Lower lobe of right lung (tissue), 2 donors: ENCODE results near the gene CCDC8. TPM values are rescaled to one million over a fixed set of nuclear protein-coding genes. Genes with fewer than 3 reads are reported as not detected.

Source experiments
- ATAC-seq, 2 donors: fragments of 200-7000 bp; cut with Tn5 transposase; one replicate each; pipeline ENCODE4 v1.9.1; 2020 to 2022; ENCODE audit warnings: mild to moderate bottlenecking in 2 of 2, moderate library complexity in 2 of 2
- DNase-seq: peaks from one replicate; pipeline ENCODE4 v3.0.0-alpha.2; 2020
- H3K27ac ChIP-seq: fragments of 200-600 bp; one replicate; pipeline ENCODE4 v1.8.0; 2022
- H3K27me3 ChIP-seq: fragments of 200-600 bp; one replicate; pipeline ENCODE4 v1.8.0; 2022; ENCODE audit warnings: low read depth
- H3K36me3 ChIP-seq: fragments of 200-600 bp; one replicate; pipeline ENCODE4 v1.8.0; 2022; ENCODE audit warnings: mild to moderate bottlenecking
- H3K4me1 ChIP-seq: fragments of 200-600 bp; one replicate; pipeline ENCODE4 v1.8.0; 2022
- H3K4me3 ChIP-seq: fragments of 200-600 bp; one replicate; pipeline ENCODE4 v1.8.0; 2022; ENCODE audit warnings: mild to moderate bottlenecking
- H3K9me3 ChIP-seq: fragments of 200-600 bp; one replicate; pipeline ENCODE4 v1.8.0; 2022
- CTCF ChIP-seq: fragments of 200-600 bp; IDR thresholded peaks from one replicate; pipeline ENCODE4 v1.8.0; 2022; ENCODE audit warnings: antibody characterized with exemption, mild to moderate bottlenecking
- intact Hi-C: fragments of 100-400 bp; cut with DNase I; formaldehyde crosslinking; loops from one replicate; pipeline ENCODE4 v1.11.0; 2022
- total RNA-seq: library from RNA; stranded (reverse); fragmentation: NEBNext Ultra II Directional; extraction: Animal tissue kit (Norgen Biotek cat#: 25700); gene quantifications from one replicate; pipeline ENCODE4 v1.2.1, GENCODE V29; 2021
- donor health status: DM: no; HTN: yes; CAD: no; lungs with severe emphysema.

The CCDC8 gene
- total RNA-seq, 1 donor from 2014 or later: 9.1 TPM

- ATAC-seq: peak; percentile 54 to 61
- no peak for TF ChIP-seq CTCF
- peaks cover 54% of the 10 kb centered on the region for H3K27me3 ChIP-seq
- H3K4me3 ChIP-seq: peak within 1 kb of the TSS; percentile 19
- peak; percentile 71 for DNase-seq
- intact Hi-C loops: no loop called here
- peaks cover 9% of the 10 kb centered on the region for H3K4me1 ChIP-seq
- no peaks in the 10 kb centered on the region for H3K36me3 ChIP-seq
- no peaks in the 10 kb centered on the region for H3K9me3 ChIP-seq
- no peak within 1 kb of the TSS for H3K27ac ChIP-seq
These were observed 15.1 kb upstream of the CCDC8 start, which contains the start of gene PNMA8C for GRCh38 chr19:46428239-46429135. TSS of gene PNMA8C (minus strand) at chr19:46428936. CDS start at chr19:46428359, 577 bp downstream.

GRCh38 chr19:46427518-46428045 is 14.2 kb upstream of the CCDC8 start:
- ATAC-seq: no peak
- H3K27ac ChIP-seq: no peak overlapping the region
- intact Hi-C loops: no loop called here
- no peak overlapping the region for H3K4me3 ChIP-seq
- peaks cover 9% of the 10 kb centered on the region for H3K4me1 ChIP-seq
- H3K9me3 ChIP-seq: no peaks in the 10 kb centered on the region
- DNase-seq: peak; percentile 27
- peaks cover 47% of the 10 kb centered on the region for H3K27me3 ChIP-seq
- no peaks in the 10 kb centered on the region for H3K36me3 ChIP-seq
- TF ChIP-seq CTCF: no peak

- Histone ChIP-seq H3K4me1 (peaks cover 9% of the 10 kb centered on the region), H3K9me3 (no peaks in the 10 kb centered on the region), H3K36me3 (no peaks in the 10 kb centered on the region), H3K27me3 (peaks cover 43% of the 10 kb centered on the region), H3K4me3 (peak overlapping the region; percentile 60), H3K27ac (no peak overlapping the region)
- DNase-seq: peak; percentile 76
- peak; percentile 69 to 85 for ATAC-seq
- intact Hi-C loops: no loop called here
- TF ChIP-seq CTCF: no peak
These were observed 13.3 kb upstream of the CCDC8 start for GRCh38 chr19:46426506-46427162.

GRCh38 chr19:46426035-46426505 is 12.7 kb upstream of the CCDC8 start:
- intact Hi-C loops: no loop called here
- peak; percentile 51 to 73 for ATAC-seq
- DNase-seq: no peak
- no peak overlapping the region for H3K27ac ChIP-seq
- peaks cover 9% of the 10 kb centered on the region for H3K4me1 ChIP-seq
- peak overlapping the region; percentile 60 for H3K4me3 ChIP-seq
- H3K9me3 ChIP-seq: no peaks in the 10 kb centered on the region
- peaks cover 41% of the 10 kb centered on the region for H3K27me3 ChIP-seq
- H3K36me3 ChIP-seq: no peaks in the 10 kb centered on the region
- TF ChIP-seq CTCF: no peak

GRCh38 chr19:46423188-46423587 is 9.8 kb upstream of the CCDC8 start:
- intact Hi-C loops: no loop called here
- TF ChIP-seq CTCF: no peak
- peaks cover 9% of the 10 kb centered on the region for H3K4me1 ChIP-seq
- no peak overlapping the region for H3K4me3 ChIP-seq
- H3K27ac ChIP-seq: no peak overlapping the region
- no peaks in the 10 kb centered on the region for H3K36me3 ChIP-seq
- H3K27me3 ChIP-seq: peaks cover 27% of the 10 kb centered on the region
- H3K9me3 ChIP-seq: no peaks in the 10 kb centered on the region
- ATAC-seq (no peak), DNase-seq (peak; percentile 3)
